M059J (cell line): Measurements from ENCODE around the gene ZNF598. TPM values are rescaled to one million over a fixed set of nuclear protein-coding genes. Genes with fewer than 3 reads are reported as not detected.
A peak's percentile ranks its signal among the peaks of the same experiment; 100 is the strongest.
"Not testable (repeated sequence)": the region's sequence is repeated elsewhere in the genome, so short reads cannot be mapped to it uniquely, and the experiment has no call there.

Experiments
- DNase-seq: peaks from one replicate; pipeline ENCODE4 v3.0.0-alpha.2; 2012; ENCODE audit warnings: low read depth
- total RNA-seq: library from RNA; depleted of rRNA; stranded (reverse); fragments of >200 nt; shearing (Covaris generic); gene quantifications from 2 replicates; pipeline ENCODE4 v1.2.3, GENCODE V29; 2014

The ZNF598 gene
- total RNA-seq, 1 experiment from 2014 or later: 21.3 TPM

GRCh38 chr16:2028620-2029220 lies 19.1 kb upstream of the ZNF598 start:
- no peak for DNase-seq

GRCh38 chr16:2028146-2028545 lies 18.5 kb upstream of the ZNF598 start:
- no peak for DNase-seq

GRCh38 chr16:2027024-2028010 lies 17.7 kb upstream of the ZNF598 start:
- DNase-seq: peak; percentile 56

GRCh38 chr16:2026461-2027023 lies 16.9 kb upstream of the ZNF598 start, which contains the start of gene NHERF2:
Gene NHERF2, plus strand, starts transcription at chr16:2026902. Its CDS starts 104 bp downstream, at chr16:2027006.
- DNase-seq: no peak

- no peak for DNase-seq
Observed at GRCh38 chr16:2025878-2026460, 16.3 kb upstream of the ZNF598 start.

- DNase-seq: no peak
Observed at GRCh38 chr16:2025251-2025650, 15.6 kb upstream of the ZNF598 start.

- DNase-seq: no peak
Observed at GRCh38 chr16:2024032-2024420, 14.4 kb upstream of the ZNF598 start.

GRCh38 chr16:2023092-2024031 lies 13.7 kb upstream of the ZNF598 start:
- peak; percentile 81 for DNase-seq

GRCh38 chr16:2022723-2023091 lies 13.1 kb upstream of the ZNF598 start:
- DNase-seq: peak; percentile 48

- DNase-seq: no peak
Observed at GRCh38 chr16:2019921-2020831, 10.6 kb upstream of the ZNF598 start.

- DNase-seq: no peak
Observed at GRCh38 chr16:2019518-2019920, 9.9 kb upstream of the ZNF598 start, which contains the start of gene NPW. Gene NPW, plus strand, starts transcription at chr16:2019785.

GRCh38 chr16:2016407-2016922 lies 6.8 kb upstream of the ZNF598 start:
- DNase-seq: no peak

- no peak for DNase-seq
Observed at GRCh38 chr16:2015947-2016208, 6.3 kb upstream of the ZNF598 start.

GRCh38 chr16:2015117-2015946 lies 5.7 kb upstream of the ZNF598 start:
- no peak for DNase-seq

- no peak for DNase-seq
Observed at GRCh38 chr16:2013527-2013926, 3.9 kb upstream of the ZNF598 start.

GRCh38 chr16:2011726-2012125 lies 2.1 kb upstream of the ZNF598 start:
- not testable (repeated sequence) for DNase-seq

GRCh38 chr16:2009164-2009711 lies 383 bp downstream of the ZNF598 start:
- DNase-seq: no peak

GRCh38 chr16:2008631-2009163 lies 924 bp downstream of the ZNF598 start:
- no peak for DNase-seq
